ENCODE measurements around the gene SMIM8. TPM values are rescaled to one million over a fixed set of nuclear protein-coding genes. Genes with fewer than 3 reads are reported as not detected.

The SMIM8 gene
- total RNA-seq, 1 experiment from 2014 or later, result 6.5 TPM

DNA sequence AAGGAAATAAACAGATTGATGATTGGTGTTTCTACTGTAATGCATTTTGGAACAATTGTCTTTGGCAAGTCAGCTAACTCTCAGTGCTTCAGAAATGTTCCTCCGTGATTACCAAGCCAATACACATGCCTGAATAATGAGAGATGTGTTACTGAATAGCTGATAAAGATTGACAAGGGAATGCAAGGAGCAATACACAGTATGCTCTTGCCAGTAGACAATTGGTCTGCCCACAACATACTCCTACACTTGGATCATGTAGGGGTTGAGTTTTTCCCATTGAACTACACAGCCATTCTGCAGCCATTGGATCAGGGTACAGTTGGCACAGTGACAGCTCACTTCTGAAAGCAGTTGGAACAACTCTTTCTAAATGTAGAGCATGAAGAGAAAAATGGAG is 12.3 kb downstream of the SMIM8 start:
- no peak for DNase-seq (ENCODE audit: low read depth)

DNA sequence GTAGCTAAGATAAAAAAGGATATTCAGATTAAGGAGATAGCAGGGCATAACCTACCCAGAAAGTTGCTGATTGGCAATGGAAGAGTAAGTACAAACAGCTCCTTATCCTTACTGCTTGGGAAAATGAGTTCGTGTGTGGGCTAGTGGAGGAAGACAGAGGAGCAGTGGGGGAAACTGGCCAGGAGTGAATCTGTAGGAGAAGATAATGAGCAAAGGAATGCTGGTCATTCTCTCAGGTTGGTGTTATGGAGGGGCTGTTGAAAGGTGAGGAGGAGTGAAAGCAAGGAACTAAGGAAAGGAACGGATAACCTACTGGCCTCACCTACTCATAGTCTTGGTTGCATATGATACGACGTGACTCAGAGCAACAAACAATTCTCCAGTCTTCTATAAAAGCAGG is 14.0 kb downstream of the SMIM8 start:
- DNase-seq (ENCODE audit: low read depth), result no peak

DNA sequence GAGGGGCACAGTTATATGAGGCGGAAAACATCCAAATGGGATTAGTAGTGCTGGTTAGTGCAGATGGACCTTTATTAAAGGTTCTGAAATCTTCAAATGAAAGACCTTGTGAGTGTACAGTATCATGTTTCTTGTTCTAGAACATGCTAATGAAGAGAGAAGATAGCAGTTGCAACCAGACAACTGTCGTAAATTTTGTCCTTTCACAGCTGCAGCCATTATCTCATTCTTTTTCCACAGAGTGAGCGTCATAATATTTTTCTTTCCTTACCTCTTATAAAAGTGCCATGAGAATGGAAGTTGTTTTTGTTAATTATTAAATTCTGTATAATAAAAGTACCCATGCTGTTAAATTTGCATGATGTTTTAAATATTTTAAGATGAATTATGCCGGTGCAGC is 17.8 kb downstream of the SMIM8 start:
- DNase-seq (ENCODE audit: low read depth), result no peak

DNA sequence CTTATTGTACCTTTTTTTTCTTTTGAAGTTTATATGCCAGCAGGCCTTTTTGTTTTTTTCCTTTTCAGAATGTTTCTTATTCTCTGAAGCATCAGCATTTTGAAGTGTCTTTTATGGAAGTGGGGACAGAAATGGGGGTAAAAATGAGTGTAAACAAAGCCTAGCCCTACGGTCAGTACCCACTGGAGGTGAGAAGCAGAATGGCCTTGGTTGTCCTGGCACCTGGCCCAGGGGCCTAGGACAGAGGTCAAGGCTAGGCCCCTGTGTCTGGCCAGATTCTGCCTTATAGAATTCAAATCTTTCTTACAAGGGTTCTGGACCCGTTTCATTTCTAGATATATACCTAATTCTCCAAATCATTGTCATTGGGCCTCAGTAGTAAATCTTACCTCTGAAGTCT is 18.8 kb downstream of the SMIM8 start:
- DNase-seq (ENCODE audit: low read depth), result no peak

DNA sequence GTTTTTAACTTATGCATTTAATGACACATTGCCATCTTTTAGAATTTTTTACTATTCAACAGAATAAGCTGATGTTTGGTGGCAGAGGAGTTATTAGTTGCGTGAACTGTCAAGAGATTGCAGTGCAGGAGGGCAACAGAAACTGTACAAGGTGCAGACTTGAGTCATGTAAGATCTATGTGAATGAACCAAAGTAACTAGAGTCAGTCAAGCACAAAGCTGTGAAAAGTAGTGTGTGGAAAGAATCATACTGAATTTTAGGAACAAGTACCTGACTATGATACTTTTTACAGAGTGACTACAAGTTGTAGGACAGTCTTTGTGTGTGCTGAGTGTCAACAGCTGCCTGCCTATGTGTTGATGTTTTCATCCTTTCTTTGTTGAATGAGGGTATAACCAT is 19.5 kb downstream of the SMIM8 start:
- DNase-seq (ENCODE audit: low read depth), result no peak

DNA sequence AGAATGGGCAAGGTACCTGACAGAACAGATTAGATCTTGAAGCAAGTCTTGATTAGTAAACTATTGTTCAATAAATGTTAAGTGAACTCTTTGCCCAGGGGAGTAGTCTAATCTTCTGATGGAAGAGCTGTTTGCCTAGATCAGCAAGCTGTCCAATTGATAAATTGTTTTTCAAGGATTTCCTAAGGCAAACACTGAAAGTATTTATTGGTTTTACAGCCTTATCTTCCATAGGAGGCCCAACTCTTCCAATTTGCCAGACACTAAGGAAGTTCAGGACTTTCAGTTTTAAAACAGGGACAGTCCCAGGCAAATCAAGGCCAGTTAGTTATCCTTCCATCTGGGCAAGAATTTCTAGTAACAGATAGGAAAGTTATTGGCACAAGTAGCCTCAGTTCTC is 20.4 kb downstream of the SMIM8 start:
- no peak for DNase-seq (ENCODE audit: low read depth)

DNA sequence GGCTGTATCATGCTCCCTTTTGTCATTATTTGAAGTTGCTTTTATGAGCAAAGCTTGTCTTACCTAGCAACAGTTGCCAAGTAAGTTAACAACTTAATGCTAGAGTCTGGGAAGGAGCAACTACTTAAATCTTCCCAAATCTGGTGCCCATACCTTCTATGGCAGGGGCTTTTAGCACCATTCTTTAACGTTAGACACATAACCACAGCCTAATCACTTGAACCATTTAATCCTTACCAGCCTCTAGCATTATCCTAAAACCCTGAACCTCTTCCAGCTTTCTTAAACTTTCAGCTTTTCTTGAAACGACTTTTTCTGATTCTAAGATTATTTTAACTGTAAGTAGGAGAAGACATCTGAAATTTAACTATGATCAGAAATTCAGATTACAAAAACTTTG is 22.3 kb downstream of the SMIM8 start, which contains the start of gene C6orf163:
Gene C6orf163 (plus strand): TSS at position 83 of the 400 bp plus-strand sequence. CDS start 287 bp downstream, at position 370.
- no peak for DNase-seq (ENCODE audit: low read depth)

DNA sequence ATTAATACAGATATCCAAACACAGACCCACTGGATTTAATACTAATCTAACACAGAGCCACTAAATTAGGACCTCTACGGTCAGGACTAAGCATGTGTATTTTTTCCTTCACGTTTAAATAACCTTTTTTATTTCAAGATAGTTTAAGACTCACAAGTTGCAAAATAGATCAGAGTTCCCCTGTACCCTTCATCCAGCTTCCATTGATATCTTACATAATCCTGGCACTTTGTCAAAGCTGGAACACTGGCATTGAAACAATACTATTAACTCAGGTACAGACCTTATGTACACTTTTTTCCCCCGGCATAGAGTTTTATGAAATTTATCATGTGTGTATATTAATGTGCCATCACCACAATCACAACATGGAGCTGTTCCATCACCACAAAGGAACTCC is 24.3 kb downstream of the SMIM8 start:
- no peak for DNase-seq (ENCODE audit: low read depth)

DNA sequence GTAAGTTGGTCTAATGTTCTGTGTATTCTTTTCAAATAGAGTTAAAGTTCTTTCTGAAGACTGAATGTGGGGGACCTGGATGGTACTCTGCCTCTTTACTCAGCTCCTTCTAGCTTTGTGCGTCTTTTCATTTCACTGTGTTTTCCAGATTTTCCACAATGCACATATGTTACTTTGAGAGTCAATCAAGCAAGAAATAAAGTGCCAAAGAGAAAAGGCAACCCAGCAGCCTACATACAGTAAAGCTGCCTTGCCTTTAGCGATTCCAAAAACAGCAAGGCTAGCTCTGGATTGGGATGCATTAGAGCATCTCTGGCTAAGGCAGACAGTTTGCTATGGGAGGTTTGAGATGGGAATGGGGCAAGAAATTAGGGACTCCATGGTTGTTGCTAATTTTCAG is 27.5 kb downstream of the SMIM8 start:
- DNase-seq (ENCODE audit: low read depth), result no peak

DNA sequence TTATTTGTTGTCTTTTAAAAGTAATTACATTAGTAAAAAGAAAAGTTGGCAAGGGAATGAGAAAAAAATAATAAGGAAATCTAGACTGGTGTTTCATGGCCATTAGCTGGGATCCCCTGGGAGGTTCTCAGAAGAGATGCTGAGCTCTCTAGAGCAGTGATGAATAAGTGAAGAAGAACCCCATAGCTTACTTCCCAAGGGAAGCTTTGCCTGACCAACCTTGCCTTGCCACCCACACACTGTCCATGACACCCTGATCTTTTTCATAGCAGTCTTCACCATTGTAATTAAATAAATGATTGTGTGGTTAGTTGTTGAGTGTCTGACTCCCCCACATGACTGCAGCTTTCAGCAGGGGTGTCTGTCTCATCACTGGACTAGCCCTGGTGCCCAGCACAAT is 28.1 kb downstream of the SMIM8 start:
- DNase-seq (ENCODE audit: low read depth), result no peak

DNA sequence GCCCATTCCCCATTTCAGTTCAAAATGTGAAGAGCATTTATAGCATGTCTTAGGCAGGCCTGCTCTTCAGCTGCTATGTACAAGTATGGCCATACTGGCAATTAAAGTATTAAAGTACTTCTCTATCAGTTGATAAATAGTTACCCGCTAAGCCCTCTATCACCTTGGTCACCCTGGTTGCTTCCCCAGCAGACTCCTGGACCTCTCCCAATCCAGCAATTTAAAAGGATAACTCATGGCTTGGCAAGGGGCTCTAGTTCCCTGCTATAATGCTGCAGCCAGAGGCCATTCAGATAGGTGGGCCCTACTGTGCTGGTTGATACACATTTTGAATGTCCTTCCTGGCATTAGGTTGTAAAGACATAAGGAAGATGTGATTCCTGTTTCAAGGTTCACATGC is 29.2 kb downstream of the SMIM8 start:
- DNase-seq (ENCODE audit: low read depth), result no peak

DNA sequence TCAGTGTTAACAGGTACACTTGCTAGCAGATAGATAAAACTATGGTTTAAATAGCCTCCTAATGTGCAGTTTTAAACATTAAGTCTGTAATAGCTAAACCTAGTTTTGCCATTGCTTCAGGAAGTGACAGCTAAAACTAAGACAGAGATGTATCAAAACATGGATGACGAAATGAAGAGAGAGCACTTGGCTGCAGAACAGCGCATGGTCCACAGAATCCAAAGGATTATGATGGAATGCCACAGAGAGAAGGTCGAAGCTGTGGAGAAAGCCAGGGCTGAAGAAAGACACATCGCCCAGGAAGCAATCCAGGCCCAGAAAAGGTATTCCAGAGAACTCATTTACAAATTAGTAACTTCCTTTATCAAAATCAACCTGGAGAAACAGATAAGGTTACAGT is 33.8 kb downstream of the SMIM8 start:
- no peak for DNase-seq (ENCODE audit: low read depth)

DNA sequence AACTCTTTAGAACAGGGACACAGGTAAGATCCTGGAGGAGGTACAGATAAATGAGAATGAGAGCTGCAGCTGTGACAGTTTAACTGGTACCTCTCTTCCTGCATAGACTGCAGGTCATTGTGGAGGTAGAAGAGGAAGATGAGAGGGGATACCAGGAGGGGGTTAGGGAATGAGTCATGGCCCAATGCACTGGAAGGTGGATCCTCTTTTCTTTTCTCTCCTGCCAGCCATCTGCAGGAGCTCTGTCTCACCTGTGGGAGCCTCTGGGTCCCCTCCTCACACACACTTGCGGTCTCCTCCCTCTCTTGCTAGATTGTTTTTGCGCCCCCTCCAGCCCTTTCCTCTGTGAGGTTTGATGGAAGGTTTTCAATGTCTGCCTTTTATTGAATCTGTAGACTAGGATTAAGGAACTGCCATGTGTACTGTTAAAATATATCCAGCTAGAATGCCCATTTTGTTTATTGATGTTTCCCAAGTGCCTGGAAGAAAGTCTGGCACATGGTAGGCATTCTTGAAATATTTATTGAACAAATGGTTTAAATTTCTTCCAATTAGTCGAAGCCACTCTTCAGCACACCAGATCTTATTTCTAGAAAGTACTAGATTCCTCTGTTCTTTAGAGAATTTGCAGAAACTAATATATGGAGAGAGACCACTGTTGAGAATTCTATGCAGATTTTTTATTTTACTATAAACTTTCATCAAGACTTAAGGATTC is 35.2 kb downstream of the SMIM8 start:
- no peak for DNase-seq (ENCODE audit: low read depth)

DNA sequence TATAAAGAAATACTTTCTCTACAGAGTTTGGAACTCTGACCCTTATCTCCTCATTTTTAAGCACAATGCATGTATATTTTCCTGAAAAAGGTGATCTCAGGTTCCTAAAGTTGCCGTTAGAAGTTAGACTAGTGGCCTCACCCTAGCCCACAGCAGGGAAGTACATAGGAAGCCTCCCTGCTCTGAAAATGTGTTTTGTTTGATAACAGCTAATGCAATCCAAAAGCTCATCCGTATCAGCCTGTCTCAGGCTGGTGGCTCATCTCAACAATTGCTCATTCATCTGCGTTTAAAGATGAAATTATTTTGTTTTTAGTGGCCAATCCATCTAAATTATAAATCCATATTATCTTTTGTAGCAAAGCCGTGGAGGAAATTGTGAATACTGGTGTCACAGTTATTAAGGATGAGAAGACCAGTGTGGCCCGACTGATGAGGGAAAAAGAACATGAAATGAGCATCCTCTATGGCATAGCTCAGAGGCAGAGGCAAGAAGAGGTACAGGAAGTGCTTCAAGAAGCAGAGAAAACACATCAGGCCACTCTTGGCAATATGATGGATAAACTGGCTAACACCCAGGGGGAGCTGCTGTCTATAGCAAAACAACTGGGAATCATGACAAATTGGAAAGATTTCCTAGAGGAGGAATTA is 42.3 kb downstream of the SMIM8 start:
- no peak for DNase-seq (ENCODE audit: low read depth)

DNA sequence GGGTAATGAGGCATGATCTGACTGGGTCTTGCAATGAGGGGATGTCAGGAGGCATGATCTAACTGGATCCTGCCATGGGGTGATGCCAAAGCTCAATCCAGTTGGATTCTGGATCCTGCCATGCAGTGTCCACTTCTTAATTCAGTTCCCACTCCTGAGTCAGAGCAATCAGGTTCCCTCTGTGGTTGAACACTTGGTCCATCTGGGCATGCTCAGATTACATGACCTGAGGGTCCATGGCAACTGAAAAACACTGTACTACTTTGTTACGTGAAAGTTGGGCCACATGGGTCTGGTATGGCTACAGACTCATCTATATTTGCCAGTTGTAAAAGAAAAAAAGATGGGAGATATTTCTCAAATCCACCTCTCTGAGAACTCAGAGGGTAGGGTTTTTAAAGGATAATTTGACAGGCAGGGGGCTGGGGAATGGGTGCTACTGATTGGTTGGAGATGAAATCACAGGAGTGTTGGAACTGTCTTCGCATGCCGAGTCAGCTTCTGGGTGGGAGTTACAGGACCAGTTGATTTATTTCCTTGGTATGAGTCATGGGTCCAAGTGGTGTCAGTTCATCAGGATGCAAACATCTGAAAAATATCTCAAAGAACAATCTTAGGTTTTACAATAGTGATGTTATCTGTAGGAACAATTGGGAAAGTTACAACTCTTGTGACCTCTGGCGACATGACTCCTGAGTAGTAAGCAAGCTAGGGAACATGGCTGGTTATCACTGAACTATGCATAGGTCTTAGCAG is 43.9 kb downstream of the SMIM8 start:
- DNase-seq (ENCODE audit: low read depth), result peak; percentile 53

DNA sequence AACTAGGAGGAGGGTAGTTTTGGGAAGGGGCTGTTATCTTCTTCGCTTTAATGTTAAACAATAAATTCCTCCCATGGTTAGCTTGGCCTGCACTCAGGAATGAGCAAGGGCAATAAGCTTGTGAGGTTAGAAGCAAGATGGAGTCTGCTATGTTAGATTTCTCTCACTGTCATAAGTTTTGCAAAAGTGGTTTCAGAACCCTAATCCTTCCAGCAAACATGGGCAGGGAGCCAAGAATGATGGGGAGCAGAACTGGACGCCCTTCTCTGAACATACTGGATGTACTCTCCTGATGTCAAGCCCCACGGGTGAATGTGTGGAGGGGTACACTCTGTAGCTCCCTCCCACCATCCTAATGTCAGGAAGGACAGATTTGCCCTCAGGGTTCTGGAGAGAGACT is 44.5 kb downstream of the SMIM8 start:
- no peak for DNase-seq (ENCODE audit: low read depth)

DNA sequence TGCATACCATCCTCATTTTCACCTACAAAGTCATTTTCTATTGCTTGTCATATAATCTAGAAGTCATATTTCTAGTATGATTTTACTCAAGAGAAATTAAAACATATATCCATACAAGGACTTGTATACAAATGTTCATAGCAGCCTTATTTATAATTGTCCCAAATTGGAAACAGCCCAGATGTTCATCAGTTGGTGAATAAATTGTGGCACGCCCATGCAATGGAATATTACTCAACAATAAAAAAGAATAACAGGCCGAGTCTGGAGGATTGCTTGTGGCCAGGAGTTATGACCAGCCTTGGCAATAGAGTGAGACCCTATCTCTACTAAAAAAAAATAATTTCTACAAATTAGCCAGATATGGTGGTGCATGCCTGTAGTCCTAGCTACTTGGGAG is 51.0 kb downstream of the SMIM8 start:
- no peak for DNase-seq (ENCODE audit: low read depth)

DNA sequence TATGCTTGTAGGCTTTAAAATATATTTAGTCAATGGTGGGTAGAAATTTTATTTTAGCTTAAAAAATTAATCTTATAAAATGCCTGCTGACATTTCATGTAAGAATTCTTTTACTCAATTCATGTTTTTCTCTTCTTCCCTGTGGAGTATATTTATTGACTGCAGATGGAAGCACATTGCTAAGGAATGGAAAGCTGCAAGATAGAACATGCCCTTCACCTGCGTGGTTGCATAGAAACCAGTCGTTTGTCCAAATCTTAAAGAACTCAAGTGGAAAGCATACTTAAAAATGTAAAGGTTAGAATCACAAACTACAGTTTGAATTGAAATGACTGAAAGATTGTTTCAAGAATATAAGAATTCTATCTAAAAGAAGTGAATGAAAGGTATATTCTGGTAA is 52.9 kb downstream of the SMIM8 start:
- DNase-seq (ENCODE audit: low read depth), result no peak

DNA sequence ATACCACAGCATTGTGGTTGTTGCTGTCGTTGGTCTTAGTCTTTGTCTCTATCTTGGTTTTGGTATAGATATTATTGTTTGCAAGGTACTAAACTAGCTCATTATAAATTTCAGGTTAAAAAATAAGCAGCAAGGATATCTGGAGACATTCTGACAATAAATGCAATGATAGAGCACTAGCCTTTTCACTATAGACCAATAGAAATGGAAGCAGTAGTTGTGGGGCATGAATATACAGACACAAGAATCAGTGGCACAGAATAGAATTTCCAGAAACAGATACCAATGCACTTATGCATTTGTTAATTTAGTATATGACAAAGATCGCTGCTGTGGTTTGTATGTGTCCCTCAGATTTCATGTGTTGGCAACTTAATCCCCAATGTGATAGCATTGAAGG is 54.3 kb downstream of the SMIM8 start:
- no peak for DNase-seq (ENCODE audit: low read depth)

DNA sequence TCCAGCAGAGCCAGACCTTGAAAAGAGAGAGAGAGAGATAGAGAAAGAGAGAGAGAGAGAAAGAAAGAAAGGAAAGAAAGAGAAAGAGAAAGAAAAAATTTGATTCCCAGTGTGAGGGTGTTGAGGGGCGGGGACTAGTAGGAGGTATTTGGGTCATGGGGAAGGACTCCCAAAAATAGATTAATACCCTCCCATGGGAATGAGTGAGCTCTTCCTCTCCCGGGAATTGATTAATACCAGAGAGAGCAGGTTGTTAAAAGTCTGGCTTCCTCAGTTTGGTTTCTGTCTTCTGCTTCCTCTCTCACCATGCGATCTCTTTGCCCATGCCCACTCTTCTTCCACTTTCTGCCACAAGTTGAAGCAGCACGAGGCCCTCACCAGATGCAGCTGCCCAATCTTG is 56.6 kb downstream of the SMIM8 start:
- no peak for DNase-seq (ENCODE audit: low read depth)

DNA sequence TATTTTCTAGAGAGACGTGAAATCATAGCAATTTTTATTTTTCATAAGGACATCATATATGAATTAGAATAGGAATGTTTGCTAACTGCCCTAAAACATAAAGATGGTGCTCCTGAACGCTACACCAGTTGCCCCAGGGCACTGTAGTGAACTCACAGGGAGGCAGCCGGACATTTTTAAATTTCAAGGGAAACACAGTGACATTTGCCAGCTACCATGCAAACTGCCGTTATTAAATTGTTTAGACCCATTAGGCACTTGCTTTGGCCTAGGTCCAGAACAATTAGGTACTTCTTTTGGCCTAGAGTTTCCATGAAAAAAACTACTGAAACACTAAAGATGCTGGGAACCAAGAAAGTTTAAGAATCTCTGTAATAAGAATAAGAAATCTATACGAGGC is 60.5 kb downstream of the SMIM8 start:
- no peak for DNase-seq (ENCODE audit: low read depth)

DNA sequence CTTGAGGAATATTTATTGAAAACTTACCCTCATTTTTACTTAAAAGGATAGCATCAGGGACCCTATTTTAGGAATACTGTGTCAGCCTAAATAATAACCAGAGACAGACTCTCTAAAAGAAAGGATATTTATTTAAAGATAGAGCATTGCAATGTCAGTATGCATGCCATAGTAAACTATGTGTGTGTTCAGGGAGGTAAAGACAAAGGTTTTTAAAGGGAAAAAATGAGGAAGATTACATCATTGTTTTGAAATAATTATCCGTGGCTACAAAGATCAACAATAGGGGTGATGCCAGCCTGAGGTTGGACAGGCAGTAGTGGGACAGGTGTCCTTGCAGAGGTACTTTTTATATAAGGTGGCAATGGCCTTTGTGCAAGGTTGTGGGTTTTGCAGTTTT is 61.6 kb downstream of the SMIM8 start:
- DNase-seq (ENCODE audit: low read depth), result no peak

DNA sequence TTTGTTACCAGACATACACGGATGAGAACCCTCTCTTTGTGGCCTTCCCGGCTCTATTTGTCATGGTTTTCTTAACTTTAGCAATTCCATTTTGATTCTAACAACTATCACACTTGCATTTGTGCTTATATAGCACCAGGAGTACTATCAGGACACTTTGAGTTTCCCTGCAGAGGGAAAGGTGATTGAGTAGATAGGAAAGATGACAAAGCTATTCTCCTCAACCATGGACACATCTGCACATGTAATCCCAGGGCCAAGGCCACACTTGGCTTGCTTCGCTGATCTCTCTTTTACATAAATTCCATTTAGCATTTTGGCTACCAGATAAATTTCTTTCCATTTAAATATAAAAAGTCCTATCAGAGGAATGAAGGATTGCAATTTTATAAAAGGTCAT is 62.1 kb downstream of the SMIM8 start:
- no peak for DNase-seq (ENCODE audit: low read depth)
